Mesendoderm (in vitro differentiated cells): ENCODE results near the gene LEFTY1.

Experiments
- DNase-seq: peaks from one replicate; pipeline ENCODE4 v3.0.0; 2013
- H2AK5ac ChIP-seq: 2 replicates; pipeline ENCODE4 v1.6.1; 2013; ENCODE audit warnings: low read length, inconsistent platforms
- H2BK120ac ChIP-seq: 2 replicates; pipeline ENCODE4 v1.6.1; 2013; ENCODE audit warnings: low read depth, mild to moderate bottlenecking, low read length, moderate library complexity, mixed read lengths
- H2BK15ac ChIP-seq: replicated peaks from 2 replicates; pipeline ENCODE4 v1.6.1; 2013; ENCODE audit warnings: low read depth, mild to moderate bottlenecking, moderate library complexity
- H2BK5ac ChIP-seq: 2 replicates; pipeline ENCODE4 v1.6.1; 2013; ENCODE audit warnings: low read length, inconsistent platforms
- H3K18ac ChIP-seq: 2 replicates; pipeline ENCODE4 v1.6.1; 2013; ENCODE audit warnings: mild to moderate bottlenecking, low read length, mixed read lengths
- H3K23ac ChIP-seq: one replicate; pipeline ENCODE4 v1.6.1; 2013; ENCODE audit warnings: low read length
- H3K27ac ChIP-seq: 2 replicates; pipeline ENCODE4 v1.5.1; 2013; ENCODE audit warnings: low read depth, mild to moderate bottlenecking, inconsistent platforms, low read length, moderate library complexity
- H3K27me3 ChIP-seq: 2 replicates; pipeline ENCODE4 v1.6.1; 2013; ENCODE audit warnings: low read length, control low read depth, mild to moderate bottlenecking, inconsistent platforms; ENCODE audit not compliant: insufficient read depth, poor library complexity
- H3K36me3 ChIP-seq: 2 replicates; pipeline ENCODE4 v1.6.1; 2013; ENCODE audit warnings: low read length, inconsistent platforms; ENCODE audit not compliant: control insufficient read depth, insufficient read depth
- H3K4ac ChIP-seq: one replicate; pipeline ENCODE4 v1.6.1; 2013; ENCODE audit warnings: low read depth, mild to moderate bottlenecking, low read length, moderate library complexity
- H3K4me1 ChIP-seq: 2 replicates; pipeline ENCODE4 v1.6.1; 2013; ENCODE audit warnings: low read depth, low read length, inconsistent platforms; ENCODE audit not compliant: control insufficient read depth
- H3K4me2 ChIP-seq: 2 replicates; pipeline ENCODE4 v1.6.1; 2013; ENCODE audit warnings: low read length
- H3K4me3 ChIP-seq: 2 replicates; pipeline ENCODE4 v1.5.1; 2013; ENCODE audit warnings: mild to moderate bottlenecking, low read length
- H3K56ac ChIP-seq: one replicate; pipeline ENCODE4 v1.6.1; 2013; ENCODE audit warnings: low read length
- H3K79me1 ChIP-seq: 2 replicates; pipeline ENCODE4 v1.6.1; 2013; ENCODE audit warnings: low read length, inconsistent platforms
- H3K79me2 ChIP-seq: 2 replicates; pipeline ENCODE4 v1.6.1; 2013; ENCODE audit warnings: mild to moderate bottlenecking, low read length; ENCODE audit not compliant: control insufficient read depth, insufficient read depth
- H3K9ac ChIP-seq: 2 replicates; pipeline ENCODE4 v1.6.1; 2013; ENCODE audit warnings: low read length, inconsistent platforms
- H4K5ac ChIP-seq: one replicate; pipeline ENCODE4 v1.6.1; 2013; ENCODE audit warnings: low read length
- H4K8ac ChIP-seq: one replicate; pipeline ENCODE4 v1.6.1; 2013; ENCODE audit warnings: low read depth, mild to moderate bottlenecking, control low read depth, low read length, moderate library complexity
- WGBS: extraction: QIAGEN DNeasy Blood & Tissue Kit; methylation state at CpG from one replicate; pipeline ENCODE4 v1.1.7; 2013; ENCODE audit warnings: low lambda C conversion rate, missing lambda C conversion rate; ENCODE audit not compliant: insufficient coverage; ENCODE audit errors: extremely low coverage; 5-methylcytosine and 5-hydroxymethylcytosine counted together

The LEFTY1 gene

DNA sequence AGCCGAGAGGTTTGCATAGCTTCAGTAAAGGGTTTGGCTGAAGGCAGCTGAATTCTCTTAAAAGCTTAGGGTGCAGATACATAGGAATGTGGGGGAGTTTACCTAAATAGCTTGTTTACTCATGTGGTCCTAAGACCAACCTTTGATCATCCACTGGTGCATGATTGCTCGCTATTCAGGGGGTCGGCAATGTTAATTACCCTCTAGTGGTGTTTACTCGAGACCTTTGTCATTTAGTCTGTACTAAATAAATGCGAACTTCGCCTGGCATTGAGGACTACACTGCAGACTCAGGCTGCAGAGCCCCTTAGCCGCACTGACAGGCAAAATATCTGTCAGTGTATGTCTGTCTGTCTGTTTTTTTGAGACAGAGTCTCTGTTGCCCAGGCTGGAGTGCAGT, 38.6 kb downstream of the LEFTY1 start:
- Histone ChIP-seq H2BK5ac (no peak overlapping the region), H3K79me1 (no peaks in the 10 kb centered on the region), H3K4me2 (no peak overlapping the region), H2BK15ac (no peak overlapping the region), H4K5ac (no peak overlapping the region), H3K27me3 (no peaks in the 10 kb centered on the region), H3K79me2 (no peaks in the 10 kb centered on the region), H2BK120ac (no peak overlapping the region), H3K56ac (no peak overlapping the region), H3K9ac (no peak overlapping the region), H3K4ac (no peak overlapping the region), H3K18ac (no peak overlapping the region), H3K4me1 (no peaks in the 10 kb centered on the region), H3K36me3 (peaks cover 22% of the 10 kb centered on the region), H4K8ac (no peak overlapping the region), H3K4me3 (no peak overlapping the region), H2AK5ac (no peak overlapping the region), H3K27ac (no peak overlapping the region), H3K23ac (no peak overlapping the region)
- no peak for DNase-seq
- WGBS = no CpG with 5 or more reads among the region's 7 CpGs

GRCh38 chr1:225849925-225850324, 39.0 kb downstream of the LEFTY1 start:
- Histone ChIP-seq H3K27me3 (no peaks in the 10 kb centered on the region), H3K4me3 (no peak overlapping the region), H3K4me2 (no peak overlapping the region), H4K5ac (no peak overlapping the region), H3K79me2 (no peaks in the 10 kb centered on the region), H3K4me1 (no peaks in the 10 kb centered on the region), H2AK5ac (no peak overlapping the region), H3K23ac (no peak overlapping the region), H3K79me1 (no peaks in the 10 kb centered on the region), H3K36me3 (peaks cover 22% of the 10 kb centered on the region), H3K27ac (no peak overlapping the region), H3K56ac (no peak overlapping the region), H2BK15ac (no peak overlapping the region), H4K8ac (no peak overlapping the region), H3K9ac (no peak overlapping the region), H2BK120ac (no peak overlapping the region), H3K18ac (no peak overlapping the region), H2BK5ac (no peak overlapping the region), H3K4ac (no peak overlapping the region)
- no CpG with 5 or more reads among the region's 7 CpGs for WGBS
- DNase-seq = no peak

DNA sequence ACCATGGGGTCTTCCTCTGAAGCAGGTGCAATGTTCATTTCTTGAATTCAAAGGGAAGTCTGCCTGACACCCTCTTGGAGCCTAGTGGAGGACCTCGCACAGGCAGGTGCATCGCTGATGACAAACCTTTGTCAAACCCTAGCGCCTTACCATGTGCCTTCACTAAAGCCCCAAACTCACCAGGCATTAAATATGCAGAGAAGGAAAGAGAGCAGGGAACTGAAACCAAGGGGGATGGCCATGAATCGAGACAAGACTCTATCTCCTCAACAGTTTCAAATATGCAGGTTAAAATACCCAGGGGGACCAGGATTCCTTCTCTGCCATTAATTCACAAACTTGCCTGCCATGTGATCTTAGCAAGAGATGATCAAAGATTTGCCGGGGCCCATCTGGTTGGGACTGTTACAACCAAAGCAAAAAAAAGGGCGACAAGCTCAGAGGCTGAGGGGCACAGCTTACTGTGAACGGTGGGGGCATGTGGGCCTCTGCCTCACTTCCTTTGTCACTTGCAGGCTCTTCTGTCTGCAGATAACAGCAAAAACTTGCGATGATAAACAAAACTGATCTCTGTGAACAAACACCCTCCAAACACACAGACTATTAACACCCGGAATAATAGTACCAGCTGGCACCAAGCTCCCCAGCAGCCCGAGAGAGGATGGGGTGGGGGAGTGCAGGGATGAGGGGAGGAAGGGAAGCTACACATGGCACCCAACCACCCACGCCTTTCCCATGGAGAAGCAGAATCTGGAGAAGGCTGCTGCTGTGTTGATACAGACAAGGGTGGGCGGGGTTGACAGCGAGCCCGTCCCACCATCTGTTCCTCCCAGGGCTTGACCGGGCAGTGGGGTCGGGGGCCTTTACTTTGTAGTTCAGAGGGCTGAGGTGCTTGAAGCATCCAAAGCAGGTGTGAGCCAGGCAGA, 40.7 kb downstream of the LEFTY1 start:
- H3K36me3 ChIP-seq = peaks cover 18% of the 10 kb centered on the region
- no peak overlapping the region for H2AK5ac ChIP-seq
- no peaks in the 10 kb centered on the region for H3K4me1 ChIP-seq
- H3K23ac ChIP-seq = no peak overlapping the region
- H3K9ac ChIP-seq = no peak overlapping the region
- no peaks in the 10 kb centered on the region for H3K27me3 ChIP-seq
- H3K4me3 ChIP-seq = no peak overlapping the region
- H3K4ac ChIP-seq = no peak overlapping the region
- no peaks in the 10 kb centered on the region for H3K79me1 ChIP-seq
- H4K8ac ChIP-seq = no peak overlapping the region
- H3K18ac ChIP-seq = no peak overlapping the region
- no peaks in the 10 kb centered on the region for H3K79me2 ChIP-seq
- no peak overlapping the region for H3K56ac ChIP-seq
- H3K4me2 ChIP-seq = no peak overlapping the region
- no peak overlapping the region for H4K5ac ChIP-seq
- no CpG with 5 or more reads among the region's 16 CpGs for WGBS
- no peak overlapping the region for H2BK120ac ChIP-seq
- H2BK15ac ChIP-seq = no peak overlapping the region
- no peak for DNase-seq
- no peak overlapping the region for H3K27ac ChIP-seq
- H2BK5ac ChIP-seq = no peak overlapping the region

- H2AK5ac ChIP-seq = no peak overlapping the region
- H3K56ac ChIP-seq = no peak overlapping the region
- no peaks in the 10 kb centered on the region for H3K27me3 ChIP-seq
- H3K27ac ChIP-seq = no peak overlapping the region
- H4K8ac ChIP-seq = no peak overlapping the region
- no peaks in the 10 kb centered on the region for H3K4me1 ChIP-seq
- H2BK15ac ChIP-seq = no peak overlapping the region
- H3K9ac ChIP-seq = no peak overlapping the region
- no peak overlapping the region for H3K4me3 ChIP-seq
- no peak overlapping the region for H2BK120ac ChIP-seq
- no peak overlapping the region for H3K4ac ChIP-seq
- H2BK5ac ChIP-seq = no peak overlapping the region
- H3K79me1 ChIP-seq = no peaks in the 10 kb centered on the region
- no peak overlapping the region for H3K4me2 ChIP-seq
- H3K18ac ChIP-seq = no peak overlapping the region
- H3K36me3 ChIP-seq = peaks cover 15% of the 10 kb centered on the region
- no peaks in the 10 kb centered on the region for H3K79me2 ChIP-seq
- no peak overlapping the region for H3K23ac ChIP-seq
- no CpG with 5 or more reads among the region's 4 CpGs for WGBS
- no peak for DNase-seq
- H4K5ac ChIP-seq = no peak overlapping the region
Measured at GRCh38 chr1:225847610-225848009, 41.3 kb downstream of the LEFTY1 start.

- no peak overlapping the region for H2BK15ac ChIP-seq
- no peaks in the 10 kb centered on the region for H3K79me2 ChIP-seq
- H3K18ac ChIP-seq = no peak overlapping the region
- H4K5ac ChIP-seq = no peak overlapping the region
- DNase-seq = no peak
- no peak overlapping the region for H2BK5ac ChIP-seq
- H4K8ac ChIP-seq = no peak overlapping the region
- H3K4me2 ChIP-seq = no peak overlapping the region
- no peak overlapping the region for H3K27ac ChIP-seq
- no peak overlapping the region for H2AK5ac ChIP-seq
- H3K9ac ChIP-seq = no peak overlapping the region
- H2BK120ac ChIP-seq = no peak overlapping the region
- peak overlapping the region; percentile 27 for H3K56ac ChIP-seq
- H3K4ac ChIP-seq = no peak overlapping the region
- peaks cover 10% of the 10 kb centered on the region for H3K36me3 ChIP-seq
- no peak overlapping the region for H3K4me3 ChIP-seq
- H3K23ac ChIP-seq = no peak overlapping the region
- no peaks in the 10 kb centered on the region for H3K79me1 ChIP-seq
- H3K27me3 ChIP-seq = no peaks in the 10 kb centered on the region
- no peaks in the 10 kb centered on the region for H3K4me1 ChIP-seq
- WGBS = no CpG with 5 or more reads among the region's 20 CpGs
Measured at GRCh38 chr1:225846331-225847310, 42.3 kb downstream of the LEFTY1 start.
